DND-41 (cell line): ENCODE data around the gene MMEL1.

Experiments
- CTCF ChIP-seq: IDR thresholded peaks from 2 replicates; pipeline ENCODE4 v1.5.1; 2012; ENCODE audit warnings: borderline replicate concordance, low read length, moderate library complexity, mild to moderate bottlenecking; ENCODE audit not compliant: poor library complexity, severe bottlenecking; ENCODE audit errors: extremely low read depth
- EZH2 ChIP-seq: IDR thresholded peaks from 3 replicates; pipeline ENCODE4 v1.6.1; 2012; ENCODE audit warnings: borderline replicate concordance, low read depth, mild to moderate bottlenecking, moderate library complexity, low read length, inconsistent platforms; ENCODE audit not compliant: severe bottlenecking

- TF ChIP-seq CTCF (no peak), EZH2 (no peak)
Observed at GRCh38 chr1:2633936-2634491, 1.2 kb upstream of the MMEL1 start.
